Measurements from ENCODE around the gene SLC30A9.

SLC30A9 gene

GRCh38 chr4:41990365-41991111, at the start of gene SLC30A9:
TSS of gene SLC30A9 (plus strand) at chr4:41990530. CDS start at chr4:41990652, 122 bp downstream.
- DNase-seq (ENCODE audit: low read depth): peak; percentile 87

- DNase-seq (ENCODE audit: low read depth): no peak
Observed at GRCh38 chr4:41940834-41941233, 49.5 kb upstream of the SLC30A9 start.

GRCh38 chr4:41943506-41943905, 46.8 kb upstream of the SLC30A9 start:
- DNase-seq (ENCODE audit: low read depth): no peak

GRCh38 chr4:41944089-41944488, 46.2 kb upstream of the SLC30A9 start:
- DNase-seq (ENCODE audit: low read depth): no peak

- peak; percentile 24 for DNase-seq (ENCODE audit: low read depth)
Observed at GRCh38 chr4:41949531-41949930, 40.8 kb upstream of the SLC30A9 start.

- DNase-seq (ENCODE audit: low read depth): no peak
Observed at GRCh38 chr4:41957634-41958033, 32.7 kb upstream of the SLC30A9 start.

- DNase-seq (ENCODE audit: low read depth): no peak
Observed at GRCh38 chr4:41963105-41963504, 27.2 kb upstream of the SLC30A9 start.

GRCh38 chr4:41964401-41964800, 25.9 kb upstream of the SLC30A9 start:
- no peak for DNase-seq (ENCODE audit: low read depth)

GRCh38 chr4:41967392-41967791, 22.9 kb upstream of the SLC30A9 start:
- DNase-seq (ENCODE audit: low read depth): no peak

GRCh38 chr4:41969671-41970070, 20.7 kb upstream of the SLC30A9 start:
- no peak for DNase-seq (ENCODE audit: low read depth)

GRCh38 chr4:41975341-41975740, 15.0 kb upstream of the SLC30A9 start:
- DNase-seq (ENCODE audit: low read depth): no peak

- DNase-seq (ENCODE audit: low read depth): no peak
Observed at GRCh38 chr4:41976775-41977516, 13.4 kb upstream of the SLC30A9 start.

GRCh38 chr4:41977709-41978108, 12.6 kb upstream of the SLC30A9 start:
- DNase-seq (ENCODE audit: low read depth): no peak

GRCh38 chr4:41981456-41981855, 8.9 kb upstream of the SLC30A9 start, which contains the start of gene DCAF4L1:
TSS of gene DCAF4L1 (plus strand) at chr4:41981756. CDS start at chr4:41981793, 37 bp downstream.
- no peak for DNase-seq (ENCODE audit: low read depth)

GRCh38 chr4:41982716-41983115, 7.6 kb upstream of the SLC30A9 start:
- DNase-seq (ENCODE audit: low read depth): no peak

- no peak for DNase-seq (ENCODE audit: low read depth)
Observed at GRCh38 chr4:41985151-41985550, 5.2 kb upstream of the SLC30A9 start.

- DNase-seq (ENCODE audit: low read depth): no peak
Observed at GRCh38 chr4:41989994-41990364, 351 bp upstream of the SLC30A9 start.

- no peak for DNase-seq (ENCODE audit: low read depth)
Observed at GRCh38 chr4:41991916-41992767, 1.8 kb downstream of the SLC30A9 start.

GRCh38 chr4:41992967-41993857, 2.9 kb downstream of the SLC30A9 start:
- no peak for DNase-seq (ENCODE audit: low read depth)

GRCh38 chr4:41994461-41994985, 4.2 kb downstream of the SLC30A9 start:
- no peak for DNase-seq (ENCODE audit: low read depth)

GRCh38 chr4:41998019-41998418, 7.7 kb downstream of the SLC30A9 start:
- no peak for DNase-seq (ENCODE audit: low read depth)
